GM12892 (cell line): Measurements from ENCODE around the gene HSD11B2.

Experiments
- POLR2A ChIP-seq: IDR thresholded peaks from 2 replicates; pipeline ENCODE4 v1.6.1; 2011; ENCODE audit warnings: low read depth, low read length, control low read depth
- POLR2AphosphoS5 ChIP-seq: IDR thresholded peaks from 2 replicates; pipeline ENCODE4 v1.6.1; 2011; ENCODE audit warnings: low read depth, low read length, control low read depth

GRCh38 chr16:67441271-67441753, 10.4 kb downstream of the HSD11B2 start:
- TF ChIP-seq POLR2A (no peak), POLR2AphosphoS5 (no peak)
